Fibroblast of lung (primary cell): Measurements from ENCODE around the gene CCNJL. TPM values are rescaled to one million over a fixed set of nuclear protein-coding genes. Genes with fewer than 3 reads are reported as not detected.

Experiments
- DNase-seq, 2 donors: peaks; one replicate each; pipeline versions ENCODE4 v3.0.0 to v3.0.0-alpha.2; 2010; ENCODE audit warnings: low read depth in 2 of 2
- H2AFZ ChIP-seq: 2 replicates; pipeline ENCODE4 v1.5.1; 2012; ENCODE audit warnings: low read length, control low read depth, inconsistent platforms
- H3K27ac ChIP-seq: 2 replicates; pipeline ENCODE4 v1.5.1; 2011; ENCODE audit warnings: low read length, control low read depth; ENCODE audit not compliant: insufficient read depth
- H3K27me3 ChIP-seq: 2 replicates; pipeline ENCODE4 v1.5.1; 2011; ENCODE audit warnings: mild to moderate bottlenecking, low read length; ENCODE audit not compliant: control insufficient read depth, insufficient read depth
- H3K36me3 ChIP-seq: 2 replicates; pipeline ENCODE4 v1.5.1; 2011; ENCODE audit warnings: low read length; ENCODE audit not compliant: control insufficient read depth, insufficient read depth
- H3K4me1 ChIP-seq: 2 replicates; pipeline ENCODE4 v1.5.1; 2011; ENCODE audit warnings: low read length; ENCODE audit not compliant: control insufficient read depth, insufficient read depth; ENCODE audit errors: extremely low read depth
- H3K4me2 ChIP-seq: 2 replicates; pipeline ENCODE4 v1.5.1; 2011; ENCODE audit warnings: low read length, control low read depth; ENCODE audit not compliant: insufficient read depth; ENCODE audit errors: extremely low read depth
- H3K4me3 ChIP-seq, 4 experiments: fragments of 200-600 bp in 1 of 4; sonication (generic) in 1 of 4; replicated peaks in 1 of 4; 2 replicates each; pipeline ENCODE4 v1.5.1; 2011 to 2016; ENCODE audit warnings: low read length in 4 of 4, low read depth in 3 of 4, mild to moderate bottlenecking in 3 of 4, control low read depth in 2 of 4, inconsistent platforms in 1 of 4, mixed read lengths in 1 of 4; ENCODE audit not compliant: insufficient read depth in 1 of 4; ENCODE audit errors: control extremely low read depth in 1 of 4
- H3K79me2 ChIP-seq: 2 replicates; pipeline ENCODE4 v1.5.1; 2012; ENCODE audit warnings: mild to moderate bottlenecking, low read length, inconsistent platforms; ENCODE audit not compliant: control insufficient read depth, insufficient read depth
- H3K9ac ChIP-seq: 2 replicates; pipeline ENCODE4 v1.5.1; 2011; ENCODE audit warnings: mild to moderate bottlenecking, low read length, control low read depth; ENCODE audit not compliant: insufficient read depth
- H3K9me3 ChIP-seq: 2 replicates; pipeline ENCODE4 v1.5.1; 2012; ENCODE audit warnings: low read depth, low read length; ENCODE audit not compliant: control insufficient read depth, insufficient read depth
- H4K20me1 ChIP-seq: 2 replicates; pipeline ENCODE4 v1.5.1; 2011; ENCODE audit warnings: low read length; ENCODE audit not compliant: control insufficient read depth, insufficient read depth; ENCODE audit errors: extremely low read depth
- EZH2 ChIP-seq: IDR thresholded peaks from 2 replicates; pipeline ENCODE4 v1.5.1; 2012; ENCODE audit warnings: low read length, control low read depth, mild to moderate bottlenecking; ENCODE audit errors: missing control alignments
- polyA plus RNA-seq, 2 donors: library from polyadenylated mRNA; depleted of rRNA in 1 of 2; stranded (reverse) in 1 of 2; unstranded in 1 of 2; fragments of >200 nt; gene quantifications; 2 replicates each; pipeline ENCODE4 v1.2.1, GENCODE V29; 2011 to 2012; ENCODE audit warnings: missing spikeins in 1 of 2
- total RNA-seq: library from RNA; depleted of rRNA; stranded (reverse); fragments of >200 nt; gene quantifications from 2 replicates; pipeline ENCODE4 v1.2.1, GENCODE V29; 2014
- TF ChIP-seq, protein P1 (sequence below), 2 donors: IDR thresholded peaks in 1 of 2; conservative IDR thresholded peaks in 1 of 2; 1 replicate in 1 of 2; 2 replicates in 1 of 2; pipeline ENCODE4 v1.5.1; 2011 to 2012; ENCODE audit warnings: low read length in 2 of 2, control low read depth in 1 of 2, inconsistent platforms in 1 of 2, low read depth in 1 of 2, mild to moderate bottlenecking in 1 of 2

The CCNJL gene
- total and polyA plus RNA-seq, 2 donors (not counting 1 experiment from before 2014, with no cell fraction given): 0.73 TPM; not detected in 1

DNA sequence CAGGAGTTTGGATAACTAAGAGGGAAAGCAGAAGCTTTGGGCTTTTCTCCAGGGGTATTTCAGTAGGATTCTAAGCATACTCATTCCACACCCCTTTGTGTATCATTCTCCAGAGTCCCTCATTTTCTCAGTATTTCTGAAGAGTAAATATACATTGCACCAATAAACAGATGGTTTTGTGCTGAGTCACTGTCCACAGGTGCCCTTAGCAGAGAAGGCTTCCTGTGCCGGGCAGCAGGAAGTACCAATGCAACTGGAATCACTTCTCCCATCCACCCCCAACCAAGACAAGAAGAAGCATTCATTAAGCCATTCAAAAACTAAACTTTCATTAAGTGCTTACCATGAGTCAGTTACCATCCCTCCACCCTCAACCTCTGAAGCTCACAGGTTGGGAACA lies 3.6 kb upstream of the CCNJL start:
- peaks cover 7% of the 10 kb centered on the region for H3K27me3 ChIP-seq
- H3K79me2 ChIP-seq: no peaks in the 10 kb centered on the region
- no peak overlapping the region for H2AFZ ChIP-seq
- no peaks in the 10 kb centered on the region for H3K9me3 ChIP-seq
- no peak overlapping the region for H3K4me3 ChIP-seq
- H3K4me2 ChIP-seq: no peak overlapping the region
- TF ChIP-seq, protein P1, sequence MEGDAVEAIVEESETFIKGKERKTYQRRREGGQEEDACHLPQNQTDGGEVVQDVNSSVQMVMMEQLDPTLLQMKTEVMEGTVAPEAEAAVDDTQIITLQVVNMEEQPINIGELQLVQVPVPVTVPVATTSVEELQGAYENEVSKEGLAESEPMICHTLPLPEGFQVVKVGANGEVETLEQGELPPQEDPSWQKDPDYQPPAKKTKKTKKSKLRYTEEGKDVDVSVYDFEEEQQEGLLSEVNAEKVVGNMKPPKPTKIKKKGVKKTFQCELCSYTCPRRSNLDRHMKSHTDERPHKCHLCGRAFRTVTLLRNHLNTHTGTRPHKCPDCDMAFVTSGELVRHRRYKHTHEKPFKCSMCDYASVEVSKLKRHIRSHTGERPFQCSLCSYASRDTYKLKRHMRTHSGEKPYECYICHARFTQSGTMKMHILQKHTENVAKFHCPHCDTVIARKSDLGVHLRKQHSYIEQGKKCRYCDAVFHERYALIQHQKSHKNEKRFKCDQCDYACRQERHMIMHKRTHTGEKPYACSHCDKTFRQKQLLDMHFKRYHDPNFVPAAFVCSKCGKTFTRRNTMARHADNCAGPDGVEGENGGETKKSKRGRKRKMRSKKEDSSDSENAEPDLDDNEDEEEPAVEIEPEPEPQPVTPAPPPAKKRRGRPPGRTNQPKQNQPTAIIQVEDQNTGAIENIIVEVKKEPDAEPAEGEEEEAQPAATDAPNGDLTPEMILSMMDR (conservative IDR thresholded peaks at IDR 0.05 in 1 of 2, IDR thresholded peaks at IDR 0.05 in 1 of 2; ENCODE audit: low read depth in 1 of 2, low read length in 2 of 2): no peak
- no peak for TF ChIP-seq EZH2
- DNase-seq: peak in 1 of 2 donors; percentile 67
- no peaks in the 10 kb centered on the region for H3K36me3 ChIP-seq
- no peak overlapping the region for H3K27ac ChIP-seq
- no peaks in the 10 kb centered on the region for H4K20me1 ChIP-seq
- no peak overlapping the region for H3K9ac ChIP-seq
- H3K4me1 ChIP-seq: no peaks in the 10 kb centered on the region

DNA sequence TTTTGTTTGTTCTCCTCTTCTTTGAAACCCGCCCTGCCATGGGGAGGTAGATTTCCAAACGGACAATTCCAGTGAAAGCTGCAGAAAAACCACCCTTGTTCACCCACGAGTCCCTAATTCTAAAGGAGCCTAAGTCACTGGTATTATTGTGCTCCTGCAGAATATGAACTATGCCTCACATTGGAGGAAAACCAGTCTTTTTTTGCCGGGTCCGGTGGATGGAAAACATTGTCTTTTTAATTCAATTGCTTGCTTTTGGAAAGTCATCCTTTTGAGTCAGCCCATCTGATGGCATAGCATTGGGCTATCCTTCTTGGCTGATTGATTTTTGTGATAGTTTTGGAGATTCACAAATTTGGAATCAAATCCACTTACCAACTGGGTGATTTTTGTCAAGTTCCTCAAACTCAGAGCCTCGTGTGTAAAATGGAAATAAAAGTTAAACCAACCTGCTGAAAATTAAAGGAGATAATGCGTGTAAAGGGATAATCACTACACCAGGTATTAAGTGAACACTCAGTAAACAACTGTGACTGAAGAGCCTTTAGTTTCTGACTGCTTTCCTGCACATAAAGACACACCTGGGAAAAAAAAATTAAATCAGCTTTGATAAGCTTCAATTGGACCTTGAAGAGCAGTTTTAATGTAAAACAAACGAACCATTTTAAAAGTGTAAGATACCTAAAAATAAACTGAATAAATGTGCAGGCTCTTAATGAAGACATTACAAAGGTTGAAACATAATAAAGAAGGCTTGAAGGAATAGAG lies 780 bp upstream of the CCNJL start:
- Histone ChIP-seq H3K9me3 (no peaks in the 10 kb centered on the region), H4K20me1 (no peaks in the 10 kb centered on the region), H3K4me1 (no peaks in the 10 kb centered on the region), H3K9ac (no peak overlapping the region), H3K4me2 (peak overlapping the region; percentile 82), H3K79me2 (no peaks in the 10 kb centered on the region), H3K27ac (no peak overlapping the region), H2AFZ (no peak overlapping the region), H3K36me3 (no peaks in the 10 kb centered on the region), H3K4me3 (peak overlapping the region; percentile 39 to 62 (median 56)), H3K27me3 (peaks cover 11% of the 10 kb centered on the region)
- TF ChIP-seq EZH2: no peak
- TF ChIP-seq, protein P1 (conservative IDR thresholded peaks at IDR 0.05 in 1 of 2, IDR thresholded peaks at IDR 0.05 in 1 of 2; ENCODE audit: low read depth in 1 of 2, low read length in 2 of 2): no peak
- no peak for DNase-seq

DNA sequence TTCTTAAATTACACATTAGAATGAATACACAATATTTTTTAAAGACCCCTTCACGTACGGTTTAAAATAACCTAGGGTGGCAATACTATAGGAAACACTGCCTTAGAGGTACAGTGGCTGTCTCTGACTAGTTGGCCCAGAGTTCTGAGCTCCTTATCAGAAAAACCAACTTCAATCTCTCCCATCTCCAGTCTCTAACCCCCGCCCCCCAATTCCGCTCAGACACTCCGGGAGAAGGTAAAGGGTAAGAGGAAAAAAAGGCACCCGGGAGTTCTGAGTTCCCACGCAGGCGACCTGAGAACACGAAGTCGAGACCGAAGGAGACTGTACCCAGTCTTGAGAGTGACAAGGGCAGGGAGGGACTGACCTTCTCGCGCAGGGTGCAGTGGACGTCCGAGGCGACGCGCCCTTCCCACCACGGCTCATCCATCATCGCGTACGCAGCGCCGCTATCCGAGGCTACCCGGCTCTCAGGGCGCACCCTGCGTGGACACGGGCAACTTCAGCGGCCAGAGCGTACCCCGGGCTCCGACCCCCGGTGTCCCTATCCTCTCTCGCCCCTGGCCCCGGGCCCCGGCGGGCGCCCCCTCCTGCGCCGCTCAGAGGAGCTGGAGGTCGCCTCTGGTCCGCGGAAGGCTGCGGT lies 752 bp downstream of the CCNJL start:
- Histone ChIP-seq H3K27me3 (peaks cover 11% of the 10 kb centered on the region), H3K4me1 (no peaks in the 10 kb centered on the region), H3K9ac (no peak overlapping the region), H4K20me1 (no peaks in the 10 kb centered on the region), H3K27ac (no peak overlapping the region), H3K79me2 (no peaks in the 10 kb centered on the region), H3K36me3 (no peaks in the 10 kb centered on the region), H3K9me3 (no peaks in the 10 kb centered on the region), H3K4me3 (peak overlapping the region; percentile 40 to 57 (median 56)), H2AFZ (peak overlapping the region; percentile 49), H3K4me2 (peak overlapping the region; percentile 82)
- peak; percentile 86 for TF ChIP-seq EZH2
- TF ChIP-seq, protein P1 (conservative IDR thresholded peaks at IDR 0.05 in 1 of 2, IDR thresholded peaks at IDR 0.05 in 1 of 2; ENCODE audit: low read depth in 1 of 2, low read length in 2 of 2): no peak
- DNase-seq: peak in 1 of 2 donors; percentile 11
